Smooth muscle cell (in vitro differentiated cells): ENCODE data around the gene BATF. TPM values are rescaled to one million over a fixed set of nuclear protein-coding genes. Genes with fewer than 3 reads are reported as not detected.

Experiments used
- DNase-seq: peaks from one replicate; lab custom pipeline; 2025; ENCODE audit not compliant: unreplicated experiment; lab: John Stamatoyannopoulos, UW
- H2AFZ ChIP-seq: fragments of 200-600 bp; sonication (generic); 2 replicates; pipeline ENCODE4 v1.6.0; 2016; ENCODE audit warnings: antibody characterized with exemption, low read depth, mild to moderate bottlenecking
- H3F3A ChIP-seq: fragments of 200-600 bp; sonication (generic); 2 replicates; pipeline ENCODE4 v1.6.0; 2017; ENCODE audit warnings: antibody characterized with exemption, low read depth
- H3K27ac ChIP-seq: fragments of 200-600 bp; sonication (generic); 2 replicates; pipeline ENCODE4 v1.5.1; 2016; ENCODE audit warnings: low read depth, mild to moderate bottlenecking
- H3K27me3 ChIP-seq: fragments of 200-600 bp; sonication (generic); 2 replicates; pipeline ENCODE4 v1.6.1; 2016; ENCODE audit warnings: low read depth, mild to moderate bottlenecking
- H3K36me3 ChIP-seq: fragments of 200-600 bp; sonication (generic); 2 replicates; pipeline ENCODE4 v1.5.1; 2016; ENCODE audit warnings: low read depth
- H3K4me1 ChIP-seq: fragments of 200-600 bp; sonication (generic); 2 replicates; pipeline ENCODE4 v1.5.1; 2016; ENCODE audit warnings: low read depth
- H3K4me2 ChIP-seq: fragments of 200-600 bp; sonication (generic); 2 replicates; pipeline ENCODE4 v1.6.0; 2016; ENCODE audit warnings: mild to moderate bottlenecking
- H3K4me3 ChIP-seq: fragments of 200-600 bp; sonication (generic); 2 replicates; pipeline ENCODE4 v1.5.1; 2016; ENCODE audit warnings: mild to moderate bottlenecking
- H3K79me2 ChIP-seq: fragments of 200-600 bp; sonication (generic); 2 replicates; pipeline ENCODE4 v1.6.0; 2016; ENCODE audit warnings: low read depth, mild to moderate bottlenecking
- H3K9ac ChIP-seq: fragments of 200-600 bp; sonication (generic); 2 replicates; pipeline ENCODE4 v1.6.0; 2016; ENCODE audit warnings: low read depth
- H3K9me3 ChIP-seq: fragments of 200-600 bp; sonication (generic); replicated peaks from 2 replicates; pipeline ENCODE4 v1.5.1; 2016; ENCODE audit warnings: low read depth
- H4K20me1 ChIP-seq: fragments of 200-600 bp; sonication (generic); 2 replicates; pipeline ENCODE4 v1.6.0; 2016; ENCODE audit warnings: low read depth
- WGBS: methylation state at CpG from one replicate; pipeline ENCODE4 v1.1.7; 2016; ENCODE audit warnings: low lambda C conversion rate; 5-methylcytosine and 5-hydroxymethylcytosine counted together
- polyA plus RNA-seq: library from polyadenylated mRNA; unstranded; fragments of >200 nt; fragmentation: Nextera tagmentation; extraction: Ambion mirVana; gene quantifications from 2 replicates; pipeline ENCODE4 v1.2.1, GENCODE V29; 2016
- total RNA-seq: library from RNA; depleted of rRNA; stranded (reverse); fragments of >200 nt; gene quantifications from 2 replicates; pipeline ENCODE4 v1.2.3, GENCODE V29; 2014
- TF ChIP-seq, protein P1 (sequence below): fragments of 200-600 bp; sonication (generic); IDR thresholded peaks from 2 replicates; pipeline ENCODE4 v1.5.1; 2017; ENCODE audit warnings: borderline replicate concordance, mild to moderate bottlenecking, antibody characterized with exemption; ENCODE audit not compliant: insufficient read depth, poor library complexity, severe bottlenecking

BATF gene
- total and polyA plus RNA-seq, 2 experiments from 2014 or later = not detected

DNA sequence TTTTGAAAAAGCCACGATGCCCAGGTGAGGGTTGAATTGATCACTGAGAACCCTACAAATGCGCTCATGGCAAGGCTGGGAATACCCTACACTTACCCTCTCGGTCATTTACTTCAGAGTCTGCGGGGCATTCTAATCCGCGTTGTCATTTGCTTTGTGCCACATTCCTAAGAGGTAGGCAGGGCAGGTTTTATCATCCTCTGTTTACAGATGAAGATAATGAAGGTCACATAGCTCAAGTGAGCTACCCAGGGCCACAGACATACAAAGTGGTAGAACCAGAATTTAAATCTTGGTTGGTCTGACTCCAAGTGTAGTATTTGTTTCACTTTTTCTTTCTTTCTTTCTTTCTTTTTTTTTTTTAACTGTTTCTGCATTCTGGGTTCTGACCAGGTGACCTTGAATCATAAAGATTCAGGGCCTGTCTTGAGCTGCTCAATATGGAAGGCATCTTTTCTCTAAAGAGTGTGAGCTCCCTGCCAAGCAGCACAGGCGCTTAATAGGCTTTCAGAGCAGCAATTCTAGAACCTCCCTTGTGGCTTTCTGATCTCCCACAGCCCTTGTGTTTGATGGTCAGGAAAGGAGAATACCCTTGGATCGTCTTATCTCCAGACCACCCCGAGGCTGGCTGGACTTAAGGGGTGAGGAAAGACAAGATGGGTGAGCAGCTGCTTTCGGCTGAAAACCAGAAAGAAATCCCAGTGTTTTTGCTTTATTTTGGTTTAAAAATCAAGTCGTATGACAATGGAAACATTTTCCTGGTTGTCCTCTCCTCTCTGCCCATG is 662 bp upstream of the BATF start:
- Histone ChIP-seq H3K9ac (no peak overlapping the region), H3K4me1 (no peaks in the 10 kb centered on the region), H3K36me3 (no peaks in the 10 kb centered on the region), H3F3A (no peaks in the 10 kb centered on the region), H3K4me3 (no peak overlapping the region), H3K9me3 (no peaks in the 10 kb centered on the region), H3K4me2 (no peak overlapping the region), H4K20me1 (no peaks in the 10 kb centered on the region), H2AFZ (no peak overlapping the region), H3K27ac (no peak overlapping the region), H3K27me3 (no peaks in the 10 kb centered on the region), H3K79me2 (no peaks in the 10 kb centered on the region)
- TF ChIP-seq, protein P1, sequence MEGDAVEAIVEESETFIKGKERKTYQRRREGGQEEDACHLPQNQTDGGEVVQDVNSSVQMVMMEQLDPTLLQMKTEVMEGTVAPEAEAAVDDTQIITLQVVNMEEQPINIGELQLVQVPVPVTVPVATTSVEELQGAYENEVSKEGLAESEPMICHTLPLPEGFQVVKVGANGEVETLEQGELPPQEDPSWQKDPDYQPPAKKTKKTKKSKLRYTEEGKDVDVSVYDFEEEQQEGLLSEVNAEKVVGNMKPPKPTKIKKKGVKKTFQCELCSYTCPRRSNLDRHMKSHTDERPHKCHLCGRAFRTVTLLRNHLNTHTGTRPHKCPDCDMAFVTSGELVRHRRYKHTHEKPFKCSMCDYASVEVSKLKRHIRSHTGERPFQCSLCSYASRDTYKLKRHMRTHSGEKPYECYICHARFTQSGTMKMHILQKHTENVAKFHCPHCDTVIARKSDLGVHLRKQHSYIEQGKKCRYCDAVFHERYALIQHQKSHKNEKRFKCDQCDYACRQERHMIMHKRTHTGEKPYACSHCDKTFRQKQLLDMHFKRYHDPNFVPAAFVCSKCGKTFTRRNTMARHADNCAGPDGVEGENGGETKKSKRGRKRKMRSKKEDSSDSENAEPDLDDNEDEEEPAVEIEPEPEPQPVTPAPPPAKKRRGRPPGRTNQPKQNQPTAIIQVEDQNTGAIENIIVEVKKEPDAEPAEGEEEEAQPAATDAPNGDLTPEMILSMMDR = no peak
- WGBS = 62% methylated on average over 11 of the region's 11 CpGs
- DNase-seq = no peak

DNA sequence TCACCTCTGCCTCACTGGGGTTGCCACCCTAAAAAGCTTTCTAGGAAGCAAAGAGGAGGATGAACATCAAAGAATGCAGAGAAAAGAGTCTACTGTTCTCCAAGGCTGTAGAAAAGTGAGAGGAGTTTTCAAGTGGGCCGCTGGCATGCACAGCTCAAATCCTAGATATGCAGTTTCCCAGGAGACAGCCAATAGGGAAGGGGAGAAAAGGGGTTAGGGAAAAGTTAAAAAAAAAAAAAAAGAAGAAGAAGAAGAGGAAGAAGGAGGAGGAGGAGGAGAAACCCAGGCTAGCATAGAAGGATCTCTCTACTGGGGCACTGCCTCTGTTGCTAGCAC is 682 bp downstream of the BATF start:
- Histone ChIP-seq H3K9ac (no peak overlapping the region), H3K4me2 (no peak overlapping the region), H4K20me1 (no peaks in the 10 kb centered on the region), H3K79me2 (no peaks in the 10 kb centered on the region), H3K27ac (no peak overlapping the region), H3K36me3 (no peaks in the 10 kb centered on the region), H3K4me3 (no peak overlapping the region), H3K9me3 (no peaks in the 10 kb centered on the region), H3F3A (no peaks in the 10 kb centered on the region), H3K27me3 (no peaks in the 10 kb centered on the region), H2AFZ (no peak overlapping the region), H3K4me1 (no peaks in the 10 kb centered on the region)
- no peak for DNase-seq
- TF ChIP-seq, protein P1 = no peak
- WGBS = 57% methylated on average over 1 of the region's 1 CpG

DNA sequence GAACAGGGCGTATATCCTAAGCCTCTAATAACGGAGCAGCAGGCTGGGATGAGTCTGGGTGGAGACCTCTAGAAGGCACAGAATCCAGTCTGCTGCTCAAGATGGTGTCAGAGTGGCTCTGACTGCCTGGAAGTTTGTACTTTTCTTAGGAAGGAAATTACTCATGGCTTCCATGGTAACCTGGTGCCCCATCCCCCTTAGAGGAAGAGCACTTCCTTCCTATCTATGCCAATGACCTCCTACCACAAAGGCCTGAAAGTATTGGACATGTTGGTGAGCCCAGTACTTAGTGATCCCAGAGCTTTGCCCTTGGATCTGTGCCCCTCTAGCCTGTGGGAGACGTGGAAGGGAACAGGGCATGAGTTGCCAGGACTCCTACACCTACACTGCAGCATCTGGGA is 1.5 kb downstream of the BATF start:
- Histone ChIP-seq H3K79me2 (no peaks in the 10 kb centered on the region), H3K4me2 (no peak overlapping the region), H3K27me3 (no peaks in the 10 kb centered on the region), H4K20me1 (no peaks in the 10 kb centered on the region), H3K9me3 (no peaks in the 10 kb centered on the region), H3K4me1 (no peaks in the 10 kb centered on the region), H3K36me3 (no peaks in the 10 kb centered on the region), H3K9ac (no peak overlapping the region), H3K4me3 (no peak overlapping the region), H3F3A (no peaks in the 10 kb centered on the region), H3K27ac (no peak overlapping the region), H2AFZ (no peak overlapping the region)
- 95% methylated on average over 3 of the region's 3 CpGs for WGBS
- TF ChIP-seq, protein P1 = no peak
- DNase-seq = no peak

DNA sequence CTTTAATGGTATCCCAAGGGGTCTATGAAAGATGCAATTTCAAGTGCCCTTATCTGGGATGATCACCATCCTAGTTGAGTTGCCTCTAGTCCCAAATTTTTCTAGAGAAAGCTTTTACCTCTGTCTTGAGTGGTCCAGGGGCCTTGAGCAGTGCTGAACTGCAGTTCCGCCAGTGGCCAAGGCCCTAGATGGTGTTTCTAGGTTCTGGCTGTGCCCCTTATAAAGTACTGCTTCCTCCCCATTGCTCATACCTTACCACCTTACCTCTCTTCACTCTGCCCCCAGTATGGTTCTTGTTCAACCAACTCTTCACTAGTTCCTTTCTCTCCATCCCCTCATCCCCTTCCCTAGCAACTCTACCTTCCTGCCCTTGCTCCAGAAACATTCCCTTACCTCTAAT is 3.7 kb downstream of the BATF start:
- Histone ChIP-seq H3K79me2 (no peaks in the 10 kb centered on the region), H3K4me2 (no peak overlapping the region), H3K9me3 (no peaks in the 10 kb centered on the region), H3K4me1 (no peaks in the 10 kb centered on the region), H4K20me1 (no peaks in the 10 kb centered on the region), H3K27ac (no peak overlapping the region), H2AFZ (no peak overlapping the region), H3K4me3 (no peak overlapping the region), H3K27me3 (no peaks in the 10 kb centered on the region), H3F3A (no peaks in the 10 kb centered on the region), H3K9ac (no peak overlapping the region), H3K36me3 (no peaks in the 10 kb centered on the region)
- no peak for DNase-seq
- TF ChIP-seq, protein P1 = no peak
- 95% methylated on average over 1 of the region's 1 CpG for whole genome bisulfite sequencing
